HepG2 (cell line): ENCODE measurements around the gene HELZ. TPM values are rescaled to one million over a fixed set of nuclear protein-coding genes. Genes with fewer than 3 reads are reported as not detected.

Source experiments
- ATAC-seq: fragments of 200-7000 bp; cut with Tn5 transposase; 3 replicates; pipeline ENCODE4 v1.9.1; 2020; ENCODE audit warnings: mild to moderate bottlenecking, moderate library complexity
- BruUV-seq: library from RNA; stranded (reverse); fragments of 400-500 nt; replicated peaks from 2 replicates; lab custom pipeline; 2021; lab: Mats Ljungman, UMichigan
- CTCF ChIA-PET: fragments of 300-600 bp; formaldehyde crosslinking; extraction: SDS; loops from one replicate; lab custom pipeline; 2021; ENCODE audit warnings: low total read pairs, inconsistent platforms, low intra/inter-chr PET ratio; lab: Yijun Ruan, JAX
- POLR2A ChIA-PET: fragments of 350-600 bp; sonication (Branson Sonifier 250); formaldehyde crosslinking; loops from one replicate; lab custom pipeline; 2020; ENCODE audit warnings: antibody characterized with exemption, inconsistent platforms; lab: Yijun Ruan, JAX
- DNase-seq: peaks from one replicate; pipeline ENCODE4 v3.0.0-alpha.2; 2015; ENCODE audit warnings: low spot score
- FAIRE-seq: peaks from 3 replicates; lab custom pipeline; 2011; peaks lifted over from hg19 to GRCh38; lab: Jason Lieb, UNC
- H2AFZ ChIP-seq: one replicate; pipeline ENCODE4 v1.6.1; 2011; ENCODE audit warnings: low read length, inconsistent platforms
- H3K27ac ChIP-seq: fragments of 300-600 bp; 3 replicates; pipeline ENCODE4 v1.8.0; 2011; ENCODE audit warnings: mixed run types, mild to moderate bottlenecking, mixed read lengths, low read length, inconsistent platforms; ENCODE audit not compliant: insufficient read depth; ENCODE audit errors: extremely low read length
- H3K27me3 ChIP-seq, 2 experiments: fragments of 200-600 bp in 1 of 2; 2 replicates in 1 of 2; 3 replicates in 1 of 2; pipeline versions ENCODE4 v1.6.0 to v1.8.0; 2011; ENCODE audit warnings: low read length in 2 of 2, mild to moderate bottlenecking in 2 of 2, moderate library complexity in 2 of 2, inconsistent platforms in 1 of 2; ENCODE audit not compliant: insufficient read depth in 2 of 2, control insufficient read depth in 1 of 2
- H3K36me3 ChIP-seq, 2 experiments: fragments of 200-600 bp in 1 of 2; replicated peaks in 1 of 2; 2 replicates in 1 of 2; 3 replicates in 1 of 2; pipeline versions ENCODE4 v1.5.1 to v1.8.0; 2011; ENCODE audit warnings: low read length in 2 of 2, inconsistent platforms in 1 of 2; ENCODE audit not compliant: insufficient read depth in 2 of 2, control insufficient read depth in 1 of 2
- H3K4me1 ChIP-seq: 2 replicates; pipeline ENCODE4 v1.5.1; 2012; ENCODE audit warnings: low read length, inconsistent platforms; ENCODE audit not compliant: insufficient read depth
- H3K4me2 ChIP-seq: 2 replicates; pipeline ENCODE4 v1.6.0; 2011; ENCODE audit warnings: low read depth, low read length, inconsistent platforms
- H3K4me3 ChIP-seq, 3 experiments: fragments of 200-600 bp in 1 of 3; sonication (generic), shearing (Covaris generic) in 1 of 3; replicated peaks in 1 of 3; 2 replicates each; pipeline ENCODE4 v1.5.1; 2011 to 2016; ENCODE audit warnings: low read length in 3 of 3, inconsistent platforms in 2 of 3, low read depth in 2 of 3, mild to moderate bottlenecking in 2 of 3, control low read depth in 1 of 3, mixed read lengths in 1 of 3; ENCODE audit not compliant: insufficient read depth in 1 of 3
- H3K79me2 ChIP-seq: one replicate; pipeline ENCODE4 v1.6.1; 2011; ENCODE audit warnings: low read length, inconsistent platforms; ENCODE audit not compliant: insufficient read depth
- H3K9ac ChIP-seq: 2 replicates; pipeline ENCODE4 v1.6.0; 2011; ENCODE audit warnings: mild to moderate bottlenecking, low read depth, low read length, inconsistent platforms; ENCODE audit not compliant: insufficient read depth
- H3K9me3 ChIP-seq: 2 replicates; pipeline ENCODE4 v1.5.1; 2012; ENCODE audit warnings: mild to moderate bottlenecking, low read length
- H4K20me1 ChIP-seq: 2 replicates; pipeline ENCODE4 v1.6.0; 2011; ENCODE audit warnings: inconsistent platforms, mild to moderate bottlenecking, low read length, moderate library complexity; ENCODE audit not compliant: insufficient read depth
- EED ChIP-seq: sonication (generic); formaldehyde crosslinking; IDR thresholded peaks from 2 replicates; pipeline ENCODE4 v1.5.0; 2020; ENCODE audit warnings: mild to moderate bottlenecking, missing genetic modification reagents
- KDM3A ChIP-seq: IDR thresholded peaks from 2 replicates; pipeline ENCODE4 v1.6.1; 2018; ENCODE audit warnings: low read depth, missing compliant biosample characterization
- KDM4B ChIP-seq: sonication (generic); formaldehyde crosslinking; IDR thresholded peaks from 2 replicates; pipeline ENCODE4 v1.4.0; 2020; ENCODE audit warnings: missing genetic modification reagents
- KLF9 ChIP-seq: IDR thresholded peaks from 2 replicates; pipeline ENCODE4 v1.6.1; 2016; ENCODE audit warnings: low read depth
- MBNL3 ChIP-seq: fragments of 250-450 bp; sonication (Bioruptor Pico); conservative IDR thresholded peaks from 2 replicates; pipeline ENCODE4 v1.8.0; 2022; ENCODE audit warnings: mild to moderate bottlenecking, inconsistent platforms
- NCOA2 ChIP-seq: sonication (generic); formaldehyde crosslinking; IDR thresholded peaks from 2 replicates; pipeline ENCODE4 v1.8.0; 2022; ENCODE audit warnings: inconsistent platforms
- POLR2AphosphoS2 ChIP-seq: IDR thresholded peaks from 2 replicates; pipeline ENCODE4 v1.6.1; 2011; ENCODE audit warnings: low read depth, low read length, improper control_type of control experiment
- RARA ChIP-seq: IDR thresholded peaks from 2 replicates; pipeline ENCODE4 v1.6.1; 2016; ENCODE audit warnings: missing genetic modification reagents, missing compliant biosample characterization
- XBP1 ChIP-seq: sonication (generic); formaldehyde crosslinking; IDR thresholded peaks from 2 replicates; pipeline ENCODE4 v1.5.0; 2020; ENCODE audit warnings: missing genetic modification reagents
- ZBTB10 ChIP-seq: sonication (generic); formaldehyde crosslinking; IDR thresholded peaks from 2 replicates; pipeline ENCODE4 v1.4.0; 2020; ENCODE audit warnings: missing genetic modification reagents, borderline replicate concordance
- ZFP36L2 ChIP-seq: sonication (generic); formaldehyde crosslinking; IDR thresholded peaks from 2 replicates; pipeline ENCODE4 v1.4.0; 2020; ENCODE audit warnings: missing genetic modification reagents
- ZFP41 ChIP-seq: sonication (generic); formaldehyde crosslinking; IDR thresholded peaks from 2 replicates; pipeline ENCODE4 v1.4.0; 2020; ENCODE audit warnings: mild to moderate bottlenecking, missing genetic modification reagents, borderline replicate concordance
- ZFY ChIP-seq: sonication (generic); formaldehyde crosslinking; IDR thresholded peaks from 2 replicates; pipeline ENCODE4 v1.4.0; 2020; ENCODE audit warnings: missing genetic modification reagents
- ZNF280B ChIP-seq: sonication (generic); formaldehyde crosslinking; IDR thresholded peaks from 2 replicates; pipeline ENCODE4 v1.5.0; 2020; ENCODE audit warnings: missing genetic modification reagents, mild to moderate bottlenecking, borderline replicate concordance
- ZNF3 ChIP-seq: IDR thresholded peaks from 2 replicates; pipeline ENCODE4 v1.7.0; 2017; ENCODE audit warnings: inconsistent platforms
- ZNF652 ChIP-seq: IDR thresholded peaks from 2 replicates; pipeline ENCODE4 v1.6.1; 2016; ENCODE audit warnings: low read depth, borderline replicate concordance
- ZNF660 ChIP-seq: sonication (generic); formaldehyde crosslinking; IDR thresholded peaks from 2 replicates; pipeline ENCODE4 v1.5.1; 2020; ENCODE audit warnings: mild to moderate bottlenecking, low read depth, missing genetic modification reagents, borderline replicate concordance
- ZNF800 ChIP-seq: sonication (generic); formaldehyde crosslinking; IDR thresholded peaks from 2 replicates; pipeline ENCODE4 v1.4.0; 2020; ENCODE audit warnings: missing genetic modification reagents
- ZSCAN12 ChIP-seq: sonication (generic); formaldehyde crosslinking; IDR thresholded peaks from 2 replicates; pipeline ENCODE4 v1.9.0; 2021; ENCODE audit warnings: mild to moderate bottlenecking, missing genetic modification reagents
- WGBS: methylation state at CpG from one replicate; pipeline ENCODE4 v1.1.6; 2017; ENCODE audit warnings: low lambda C conversion rate; 5-methylcytosine and 5-hydroxymethylcytosine counted together
- in situ Hi-C: cut with HindIII; loops from 2 replicates; pipeline ENCODE4 v1.10.0; 2017; ENCODE audit warnings: low pct_unique_long_range_greater_than_20kb; ENCODE audit not compliant: extremely low pct_ligation_motif_present
- intact Hi-C: fragments of 100-400 bp; cut with micrococcal nuclease; formaldehyde crosslinking; loops from one replicate; pipeline ENCODE4 v1.10.0; 2022; ENCODE audit not compliant: unreplicated experiment
- polyA plus RNA-seq, 8 experiments: library from polyadenylated mRNA; depleted of rRNA in 3 of 8; stranded (reverse) in 7 of 8; unstranded in 1 of 8; fragments of >200 nt; fragmentation: Illumina TruSeq in 4 of 8; extraction: Trizol in 4 of 8; gene quantifications; 2 replicates each; pipeline versions ENCODE4 v1.2.1 to v1.2.3, GENCODE V29; 2011 to 2016; ENCODE audit warnings: low read depth in 4 of 8, missing spikeins in 1 of 8, mixed read lengths in 1 of 8; ENCODE audit not compliant: insufficient read depth in 1 of 8
- total RNA-seq, 5 experiments: library from RNA; depleted of rRNA; stranded (reverse); fragments of >200 nt; fragmentation: Illumina TruSeq; extraction: Trizol; gene quantifications; 2 replicates each; pipeline ENCODE4 v1.2.3, GENCODE V29; 2016; ENCODE audit warnings: low read depth in 1 of 5

The HELZ gene
- total and polyA plus RNA-seq, 2 of the 13 experiments (the other 11 are each of a cell fraction or from before 2014, with no cell fraction given): 35.3 to 52.4 TPM

- H3K27ac ChIP-seq: no peak overlapping the region
- 95% methylated on average over 1 of the region's 1 CpG for WGBS
- H3K4me2 ChIP-seq: no peak overlapping the region
- no peaks in the 10 kb centered on the region for H3K9me3 ChIP-seq
- POLR2A ChIA-PET: no interaction called here
- peaks cover 12% of the 10 kb centered on the region for H3K4me1 ChIP-seq
- H3K79me2 ChIP-seq: no peaks in the 10 kb centered on the region
- CTCF ChIA-PET: no interaction called here
- H3K4me3 ChIP-seq: no peak overlapping the region
- H3K27me3 ChIP-seq: no peaks in the 10 kb centered on the region; a peak in 1 of 5 replicates
- peaks cover 22 to 71% of the 10 kb centered on the region in 2 experiments for H3K36me3 ChIP-seq
- peaks cover 11% of the 10 kb centered on the region; the same call in 1 of the 2 replicates for H4K20me1 ChIP-seq
- no peak overlapping the region for H2AFZ ChIP-seq
- DNase-seq: no peak
- in situ Hi-C loops: no loop called here
- intact Hi-C loops: no loop called here
- no TSS peak for BruUV-seq
- no peak overlapping the region for H3K9ac ChIP-seq
- no peak for FAIRE-seq
- peak; percentile 23; the same call in 1 of the 3 replicates for ATAC-seq
- TF ChIP-seq KLF9: no peak
- no peak for TF ChIP-seq ZSCAN12 (CRISPR knock-in tag)
- no peak for TF ChIP-seq ZNF652 (CRISPR knock-in tag)
- TF ChIP-seq ZFP41 (CRISPR knock-in tag): no peak
- TF ChIP-seq ZFP36L2 (CRISPR knock-in tag): no peak
- no peak for TF ChIP-seq ZBTB10
- TF ChIP-seq ZFY: no peak
- no peak for TF ChIP-seq KDM3A (CRISPR knock-in tag)
- no peak for TF ChIP-seq ZNF280B
- TF ChIP-seq RARA (CRISPR knock-in tag): no peak
- TF ChIP-seq POLR2AphosphoS2: no peak
- no peak for TF ChIP-seq ZNF3 (CRISPR knock-in tag)
- no peak for TF ChIP-seq NCOA2 (CRISPR knock-in tag)
- TF ChIP-seq ZNF660: no peak
- no peak for TF ChIP-seq EED (CRISPR knock-in tag)
- TF ChIP-seq KDM4B (CRISPR knock-in tag): no peak
- no peak for TF ChIP-seq XBP1
- TF ChIP-seq MBNL3 (CRISPR knock-in tag): no peak
- no peak for TF ChIP-seq ZNF800 (CRISPR knock-in tag)
Measured at GRCh38 chr17:67125924-67126323, 119.1 kb downstream of the HELZ start.
